OCI-LY1 (cell line): ENCODE measurements around the gene CDC73.
"Not testable (repeated sequence)": the region's sequence is repeated elsewhere in the genome, so short reads cannot be mapped to it uniquely, and the experiment has no call there.

Experiments
- EZH2 ChIP-seq: fragments of 200-600 bp; sonication (generic), shearing (Covaris generic); IDR thresholded peaks from 2 replicates; pipeline ENCODE4 v1.8.0; 2017; ENCODE audit warnings: borderline replicate concordance, mixed run types, mild to moderate bottlenecking, antibody characterized with exemption, low read length, moderate library complexity, mixed read lengths
- TF ChIP-seq, protein P1 (sequence below): fragments of 200-600 bp; sonication (generic), shearing (Covaris generic); IDR thresholded peaks from 2 replicates; pipeline ENCODE4 v1.5.1; 2017; ENCODE audit warnings: mild to moderate bottlenecking, antibody characterized with exemption, low read length, moderate library complexity, mixed read lengths

DNA sequence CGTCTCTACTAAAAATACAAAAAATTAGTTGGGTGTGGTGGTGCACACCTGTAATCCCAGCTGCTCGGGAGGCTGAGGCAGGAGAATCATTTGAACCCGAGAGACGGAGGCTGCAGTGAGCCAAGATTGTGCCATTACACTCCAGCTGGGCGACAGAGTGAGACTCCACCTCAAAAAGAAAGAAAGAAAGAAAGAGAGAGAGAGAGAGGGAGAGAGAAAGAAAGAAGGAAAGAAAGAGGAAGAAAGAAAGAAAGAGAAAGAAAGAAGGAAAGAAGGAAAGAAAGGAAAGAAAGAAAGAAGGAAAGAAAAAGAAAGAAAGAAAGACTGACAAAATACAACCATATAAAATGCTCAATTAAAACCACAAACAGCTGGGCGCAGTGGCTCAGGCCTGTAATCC, 4.7 kb upstream of the CDC73 start:
- TF ChIP-seq, protein P1, sequence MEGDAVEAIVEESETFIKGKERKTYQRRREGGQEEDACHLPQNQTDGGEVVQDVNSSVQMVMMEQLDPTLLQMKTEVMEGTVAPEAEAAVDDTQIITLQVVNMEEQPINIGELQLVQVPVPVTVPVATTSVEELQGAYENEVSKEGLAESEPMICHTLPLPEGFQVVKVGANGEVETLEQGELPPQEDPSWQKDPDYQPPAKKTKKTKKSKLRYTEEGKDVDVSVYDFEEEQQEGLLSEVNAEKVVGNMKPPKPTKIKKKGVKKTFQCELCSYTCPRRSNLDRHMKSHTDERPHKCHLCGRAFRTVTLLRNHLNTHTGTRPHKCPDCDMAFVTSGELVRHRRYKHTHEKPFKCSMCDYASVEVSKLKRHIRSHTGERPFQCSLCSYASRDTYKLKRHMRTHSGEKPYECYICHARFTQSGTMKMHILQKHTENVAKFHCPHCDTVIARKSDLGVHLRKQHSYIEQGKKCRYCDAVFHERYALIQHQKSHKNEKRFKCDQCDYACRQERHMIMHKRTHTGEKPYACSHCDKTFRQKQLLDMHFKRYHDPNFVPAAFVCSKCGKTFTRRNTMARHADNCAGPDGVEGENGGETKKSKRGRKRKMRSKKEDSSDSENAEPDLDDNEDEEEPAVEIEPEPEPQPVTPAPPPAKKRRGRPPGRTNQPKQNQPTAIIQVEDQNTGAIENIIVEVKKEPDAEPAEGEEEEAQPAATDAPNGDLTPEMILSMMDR: not testable (repeated sequence)
- TF ChIP-seq EZH2: not testable (repeated sequence)
